Measurements from ENCODE around the gene NEU1. TPM values are rescaled to one million over a fixed set of nuclear protein-coding genes. Genes with fewer than 3 reads are reported as not detected.

The NEU1 gene
- total RNA-seq, 1 experiment from 2014 or later, result 44.8 TPM

- DNase-seq (ENCODE audit: low spot score) (no peak), ATAC-seq (no peak)
- H3K27me3 Mint-ChIP-seq (ENCODE audit: low read depth), result no peaks in the 10 kb centered on the region
- ChIA-PET CTCF (no interaction called here), POLR2A (interaction anchor here (0.6 to 1.1 kb wide), 2 partner anchors 11 to 193 kb away, joined by 4 to 8 read pairs; partner anchors contain the start of genes LY6G5C and NEU1)
- H3K4me1 Mint-ChIP-seq, result peaks cover 12% of the 10 kb centered on the region
- H3K4me3 Mint-ChIP-seq, result no peak overlapping the region
- 0 out of 2 replicates have a peak overlapping the region, but pooled peaks have one; percentile 57 for H3K27ac Mint-ChIP-seq
- no peaks in the 10 kb centered on the region for H3K36me3 Mint-ChIP-seq
- TF ChIP-seq ZNF423 (CRISPR knock-in tag; IDR thresholded peaks at IDR 0.05) (no peak), SOX15 (CRISPR knock-in tag; IDR thresholded peaks at IDR 0.05) (no peak), HMGXB4 (CRISPR knock-in tag; IDR thresholded peaks at IDR 0.05) (no peak), ZSCAN18 (CRISPR knock-in tag; IDR thresholded peaks at IDR 0.05) (no peak), IRF2 (CRISPR knock-in tag; IDR thresholded peaks at IDR 0.05; ENCODE audit: borderline replicate concordance, low read depth) (no peak)
- no peaks in the 10 kb centered on the region for H3K9me3 Mint-ChIP-seq
Measured at GRCh38 chr6:31874084-31874670, 11.6 kb upstream of the NEU1 start.

- H3K4me3 Mint-ChIP-seq, result no peak overlapping the region
- POLR2A ChIA-PET, result no interaction called here
- H3K27me3 Mint-ChIP-seq (ENCODE audit: low read depth), result no peaks in the 10 kb centered on the region
- H3K9me3 Mint-ChIP-seq, result no peaks in the 10 kb centered on the region
- CTCF ChIA-PET, result interaction anchor here (1.0 to 1.7 kb wide), 2 partner anchors 11 to 190 kb away, joined by 4 to 5 read pairs; partner anchors contain the start of gene LY6G5C
- H3K36me3 Mint-ChIP-seq, result no peaks in the 10 kb centered on the region
- DNase-seq (ENCODE audit: low spot score) (no peak), ATAC-seq (peak; percentile 33)
- peak overlapping the region; percentile 60 for H3K27ac Mint-ChIP-seq
- peaks cover 9% of the 10 kb centered on the region for H3K4me1 Mint-ChIP-seq
- TF ChIP-seq IRF2 (CRISPR knock-in tag; IDR thresholded peaks at IDR 0.05; ENCODE audit: borderline replicate concordance, low read depth) (no peak), RORB (CRISPR knock-in tag; IDR thresholded peaks at IDR 0.05) (no peak), USF1 (CRISPR knock-in tag; IDR thresholded peaks at IDR 0.05) (no peak), ESRRA (CRISPR knock-in tag; IDR thresholded peaks at IDR 0.05; ENCODE audit: borderline replicate concordance) (no peak), ZNF219 (CRISPR knock-in tag; IDR thresholded peaks at IDR 0.05; ENCODE audit: borderline replicate concordance) (no peak), AFF4 (CRISPR knock-in tag; IDR thresholded peaks at IDR 0.05; ENCODE audit: borderline replicate concordance) (no peak), ATF6 (CRISPR knock-in tag; IDR thresholded peaks at IDR 0.05) (no peak), PRDM15 (CRISPR knock-in tag; IDR thresholded peaks at IDR 0.05) (no peak), HMGA2 (CRISPR knock-in tag; IDR thresholded peaks at IDR 0.05) (no peak), USF2 (CRISPR knock-in tag; IDR thresholded peaks at IDR 0.05) (no peak), ZSCAN18 (CRISPR knock-in tag; IDR thresholded peaks at IDR 0.05) (no peak), FOXP1 (CRISPR knock-in tag; IDR thresholded peaks at IDR 0.05; ENCODE audit: borderline replicate concordance) (no peak), RELA (CRISPR knock-in tag; IDR thresholded peaks at IDR 0.05; ENCODE audit: borderline replicate concordance) (no peak)
Measured at GRCh38 chr6:31871046-31871659, 8.5 kb upstream of the NEU1 start.
